HG03045 (cell line): ENCODE results near the gene TBX4.
"Not testable (repeated sequence)": the region's sequence is repeated elsewhere in the genome, so short reads cannot be mapped to it uniquely, and the experiment has no call there.

Source experiments
- ATAC-seq: cut with Tn5 transposase; IDR thresholded peaks from one replicate; pipeline ENCODE4 v1.9.1; 2021; ENCODE audit warnings: mild to moderate bottlenecking, moderate library complexity; ENCODE audit not compliant: unreplicated experiment

The TBX4 gene

DNA sequence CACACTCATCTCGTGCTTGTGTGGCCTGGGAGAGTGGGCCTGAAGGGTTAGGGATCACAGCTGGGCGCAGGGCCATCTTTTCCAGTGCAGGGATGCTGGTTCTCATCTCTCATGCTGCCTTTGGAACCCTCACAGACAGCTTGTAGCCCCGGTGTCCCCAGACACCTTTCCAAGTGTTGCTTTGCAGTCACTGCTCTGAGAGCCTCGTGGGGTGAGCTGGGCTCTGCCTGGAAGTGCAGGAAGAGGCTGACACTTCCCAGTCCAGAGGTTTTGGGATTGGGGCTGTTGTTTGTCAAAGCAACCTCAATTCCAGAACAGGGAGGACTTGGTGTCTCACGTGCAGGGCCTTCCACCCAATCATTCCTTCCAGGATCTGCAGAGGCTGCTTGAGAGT, 28.2 kb downstream of the TBX4 start:
- ATAC-seq = no peak

GRCh38 chr17:61481421-61481820, 29.2 kb downstream of the TBX4 start:
- no peak for ATAC-seq

DNA sequence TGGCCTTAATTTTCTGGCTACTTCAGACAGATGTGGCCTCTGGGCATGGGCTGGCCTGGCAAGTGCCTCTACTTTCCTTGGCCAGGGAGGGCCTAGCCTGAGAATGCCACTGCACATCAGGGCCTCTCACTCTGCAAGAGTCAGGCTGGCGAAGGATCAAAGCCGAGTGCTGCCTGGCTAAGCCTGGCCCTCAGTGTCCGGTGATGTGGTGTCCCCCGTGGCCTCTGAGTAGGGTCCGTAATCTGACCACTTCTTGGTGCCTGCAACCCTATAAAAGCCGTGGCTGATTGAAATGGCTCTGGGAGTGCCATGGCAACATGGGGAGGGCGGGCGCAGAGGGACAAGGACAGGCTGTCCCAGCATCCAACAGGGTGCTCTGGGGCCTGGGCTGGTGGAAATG, 30.2 kb downstream of the TBX4 start:
- ATAC-seq = no peak

- no peak for ATAC-seq
Observed at GRCh38 chr17:61483778-61484116, 31.5 kb downstream of the TBX4 start.

GRCh38 chr17:61484174-61484573, 32.0 kb downstream of the TBX4 start:
- no peak for ATAC-seq

DNA sequence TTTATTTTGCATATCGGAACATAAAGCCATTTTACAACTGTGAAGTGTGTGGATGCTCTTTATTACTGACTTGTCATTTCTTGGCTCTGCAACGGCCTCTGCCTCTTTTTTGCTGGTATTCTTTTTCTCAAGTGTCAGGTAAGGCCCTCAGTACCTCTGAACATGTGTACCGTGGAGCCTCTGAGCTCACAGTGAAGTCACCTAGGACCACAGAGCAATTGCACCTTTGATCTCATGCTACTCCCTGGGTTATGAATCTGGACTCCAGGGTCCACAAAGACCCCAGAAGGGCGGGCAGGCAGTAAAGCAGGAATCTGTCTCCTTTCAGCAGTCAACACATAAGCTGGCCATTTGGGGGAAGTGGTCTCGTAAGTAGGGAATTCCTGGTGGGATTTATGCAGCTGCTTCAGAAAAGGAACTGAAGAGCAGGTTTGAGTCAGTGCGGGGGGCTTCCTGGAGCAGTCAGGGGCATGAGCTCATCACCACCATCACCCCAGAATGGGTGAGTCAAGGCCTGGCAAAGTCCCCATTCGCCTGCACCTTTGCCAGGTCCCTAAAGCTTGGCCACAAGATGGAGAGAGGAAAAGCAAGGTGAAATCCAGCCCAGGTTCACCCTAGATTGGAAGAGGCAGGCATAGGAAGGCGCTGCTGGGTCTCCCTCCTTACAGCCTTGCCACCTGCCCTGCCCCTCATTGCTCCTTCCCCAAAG, 33.0 kb downstream of the TBX4 start:
- no peak for ATAC-seq

DNA sequence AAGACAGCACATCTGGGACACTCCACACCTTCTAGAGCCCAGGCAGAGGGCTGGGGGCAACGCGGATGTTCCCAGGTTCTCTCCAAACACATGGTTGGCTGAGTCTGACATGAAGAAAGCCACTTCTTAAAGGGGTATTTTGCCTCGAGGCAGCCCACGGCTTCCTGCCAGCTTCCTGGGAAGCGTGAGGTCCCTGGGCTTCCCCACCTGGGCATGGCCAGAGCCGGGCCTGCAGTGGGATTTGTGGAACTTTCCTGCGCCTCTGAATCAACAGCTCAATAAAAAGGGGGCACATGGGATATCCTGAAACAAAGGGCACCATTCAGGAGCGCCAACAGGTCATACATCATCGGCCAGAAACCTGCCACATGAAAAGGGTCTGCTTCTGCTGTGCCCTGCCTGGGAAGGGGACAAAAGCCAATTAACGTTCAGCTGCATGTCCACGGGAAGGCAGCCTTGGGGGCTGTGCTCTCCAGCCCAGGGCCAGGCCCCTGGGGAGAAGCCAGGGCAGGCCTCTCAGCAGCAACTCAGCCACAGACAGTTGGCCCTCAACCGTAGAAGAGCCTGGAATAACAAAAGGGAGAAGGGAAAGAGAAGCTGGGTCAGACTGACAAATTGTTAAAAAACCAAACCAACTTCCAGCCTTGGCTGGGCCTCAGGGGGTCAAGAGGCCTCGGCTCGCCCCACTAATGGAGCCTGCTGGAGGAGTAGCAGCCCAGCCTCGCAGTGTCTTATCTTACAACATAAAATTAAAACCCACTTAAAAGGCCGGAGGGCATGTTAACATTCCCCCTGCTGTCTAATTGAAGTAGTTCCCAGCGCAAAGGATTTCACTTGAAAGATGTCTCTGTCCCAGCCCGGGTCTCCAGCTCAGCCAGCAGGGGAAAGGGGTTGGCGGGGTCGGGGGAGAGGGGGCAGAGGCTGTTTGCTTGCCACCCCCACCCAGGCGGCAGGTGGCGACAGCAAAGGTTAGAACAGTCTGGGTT, 34.2 kb downstream of the TBX4 start:
- no peak for ATAC-seq

DNA sequence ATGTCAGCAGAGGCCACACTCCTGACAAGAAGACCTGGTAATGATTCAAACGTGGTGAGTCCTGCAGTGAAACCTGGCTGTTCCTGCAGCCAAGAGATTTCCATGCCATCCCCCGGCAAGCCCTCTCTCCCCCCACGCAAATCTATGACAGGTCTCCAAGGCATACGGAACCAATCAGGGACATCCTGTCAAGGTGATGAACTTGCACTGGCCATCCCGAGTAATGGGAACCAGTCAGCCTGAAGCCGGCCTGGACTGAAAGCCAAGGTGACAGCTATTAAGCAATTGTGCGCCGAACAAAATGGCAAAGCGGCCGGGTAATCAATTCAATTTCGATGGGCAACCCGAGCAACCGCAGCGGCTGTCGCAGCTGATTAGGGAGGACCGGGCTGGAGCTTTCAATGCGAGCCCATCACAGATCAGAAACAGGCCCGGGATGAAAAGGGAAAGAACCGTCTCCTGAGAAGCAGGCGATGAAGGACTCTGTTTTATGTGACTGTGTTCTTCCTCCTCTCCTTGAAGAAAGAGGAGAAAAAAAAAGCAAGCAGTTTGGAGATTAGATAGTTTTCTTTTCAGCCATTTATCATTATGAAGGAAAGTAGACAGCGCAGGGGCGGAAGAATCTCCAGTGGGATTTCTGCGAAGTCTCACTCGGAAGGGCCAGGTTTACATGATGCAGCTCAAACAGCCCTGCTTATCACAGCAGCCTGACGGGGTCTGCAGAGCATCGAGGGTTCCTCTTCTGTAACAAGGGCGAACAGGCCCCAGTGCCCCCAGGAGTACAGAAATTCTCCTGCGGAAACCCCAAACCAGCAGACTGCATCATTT, 35.2 kb downstream of the TBX4 start:
- ATAC-seq = no peak

GRCh38 chr17:61487989-61488595, 35.9 kb downstream of the TBX4 start:
- ATAC-seq = no peak

GRCh38 chr17:61488878-61489718, 36.9 kb downstream of the TBX4 start:
- ATAC-seq = no peak

GRCh38 chr17:61489719-61490490, 37.7 kb downstream of the TBX4 start:
- ATAC-seq = no peak

- ATAC-seq = no peak
Observed at GRCh38 chr17:61490540-61490975, 38.3 kb downstream of the TBX4 start.

- ATAC-seq = no peak
Observed at GRCh38 chr17:61491981-61492380, 39.8 kb downstream of the TBX4 start.

DNA sequence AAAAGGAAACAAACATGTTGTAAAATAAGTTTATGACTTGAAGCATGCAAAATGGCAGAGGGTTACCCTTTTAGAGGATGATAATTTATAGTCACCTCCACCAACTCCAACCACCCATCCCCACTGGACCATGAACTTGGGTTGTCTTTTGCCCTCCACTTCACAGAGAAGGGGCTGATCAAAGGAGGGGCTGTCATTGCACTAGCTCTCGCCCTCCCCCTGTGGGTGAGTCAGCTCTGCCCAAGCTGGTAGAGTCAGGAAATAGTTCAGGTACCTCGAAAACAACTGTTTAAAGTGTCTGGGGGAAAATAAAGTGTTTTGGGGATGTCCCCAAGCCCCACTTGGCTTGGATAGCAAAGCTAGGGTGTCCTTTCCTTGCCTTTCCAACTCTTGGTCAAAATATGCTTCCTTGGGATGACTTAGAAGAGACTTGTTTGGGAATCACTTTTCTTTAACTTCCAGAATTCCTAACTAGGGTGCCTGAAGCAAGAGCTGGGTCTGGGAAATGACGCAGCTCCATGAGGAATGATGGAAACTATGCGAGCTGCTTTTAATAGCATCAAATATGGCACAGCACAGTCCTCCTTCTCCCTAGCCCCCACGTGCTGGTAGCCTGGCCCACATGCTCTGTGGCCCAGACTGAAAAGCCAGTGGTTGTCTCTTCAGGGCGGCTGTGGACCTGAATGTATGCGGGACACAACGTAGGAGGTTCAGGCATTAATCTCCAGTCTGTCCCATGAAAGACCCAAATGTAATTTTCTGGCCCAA, 40.7 kb downstream of the TBX4 start:
- ATAC-seq = no peak

- ATAC-seq = not testable (repeated sequence)
Observed at GRCh38 chr17:61493830-61494324, 41.7 kb downstream of the TBX4 start.

- ATAC-seq = no peak
Observed at GRCh38 chr17:61494325-61495160, 42.3 kb downstream of the TBX4 start.

DNA sequence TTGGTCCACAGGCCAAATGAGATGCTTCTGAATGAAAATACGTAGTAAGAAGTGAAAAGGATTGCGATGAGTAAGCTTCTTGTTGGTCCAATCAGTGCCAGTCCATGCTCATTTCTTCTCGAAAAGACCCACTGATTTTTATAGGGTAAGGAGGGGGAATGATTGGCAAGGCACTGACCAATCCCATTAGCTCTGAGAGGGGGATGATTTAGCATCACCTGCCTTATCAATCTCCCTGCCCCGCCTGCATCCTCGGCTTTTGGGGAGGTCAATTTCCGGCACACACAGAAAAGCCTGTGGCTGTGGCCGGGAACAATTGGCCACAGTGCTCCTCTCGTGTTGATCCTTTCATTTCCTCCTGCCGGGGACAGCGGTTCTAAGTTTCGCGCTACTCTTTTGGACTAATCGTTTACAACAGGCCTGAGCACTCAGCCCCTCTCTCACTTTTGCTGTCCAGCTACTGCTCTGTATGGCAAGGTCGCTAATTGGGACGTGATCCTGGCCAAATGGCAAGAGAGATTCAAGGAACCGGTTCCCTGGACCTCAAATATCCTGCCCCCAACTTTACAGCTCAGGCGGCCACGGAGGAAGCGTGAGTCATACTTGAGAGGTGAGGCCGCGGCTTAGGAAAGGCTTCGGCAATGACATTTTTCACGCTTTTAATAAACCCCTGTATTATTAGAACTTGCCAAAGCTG, 43.1 kb downstream of the TBX4 start:
- no peak for ATAC-seq
